KMS-11 (cell line): Measurements from ENCODE around the gene IQGAP2.

Experiments
- H2AFZ ChIP-seq: fragments of 200-600 bp; sonication (generic); 2 replicates; pipeline ENCODE4 v1.6.1; 2016; ENCODE audit warnings: antibody characterized with exemption, mixed run types, low read depth
- H3K27ac ChIP-seq: fragments of 200-600 bp; sonication (generic); 2 replicates; pipeline ENCODE4 v1.6.1; 2016; ENCODE audit warnings: mild to moderate bottlenecking, mixed run types
- H3K27me3 ChIP-seq: fragments of 200-600 bp; sonication (generic); 2 replicates; pipeline ENCODE4 v1.6.1; 2017; ENCODE audit warnings: mild to moderate bottlenecking, low read depth, mixed run types, moderate library complexity; ENCODE audit not compliant: insufficient read depth
- H3K36me3 ChIP-seq: fragments of 200-600 bp; sonication (generic); 2 replicates; pipeline ENCODE4 v1.6.1; 2017; ENCODE audit warnings: mild to moderate bottlenecking, mixed run types; ENCODE audit not compliant: insufficient read depth
- H3K4me1 ChIP-seq: fragments of 200-600 bp; sonication (generic); 2 replicates; pipeline ENCODE4 v1.6.1; 2016; ENCODE audit warnings: mild to moderate bottlenecking, low read depth, mixed run types; ENCODE audit not compliant: poor library complexity, severe bottlenecking
- H3K4me2 ChIP-seq: fragments of 200-600 bp; sonication (generic); 2 replicates; pipeline ENCODE4 v1.7.0; 2016; ENCODE audit warnings: mild to moderate bottlenecking, mixed run types
- H3K4me3 ChIP-seq: fragments of 200-600 bp; sonication (generic); IDR thresholded peaks from 2 replicates; pipeline ENCODE4 v1.6.1; 2017; ENCODE audit warnings: low read depth, low read length, mixed read lengths; ENCODE audit not compliant: insufficient read depth
- H3K79me2 ChIP-seq: fragments of 200-600 bp; sonication (generic); 2 replicates; pipeline ENCODE4 v1.6.1; 2016; ENCODE audit warnings: low read depth, mixed run types; ENCODE audit not compliant: insufficient read depth
- H3K9ac ChIP-seq: fragments of 200-600 bp; sonication (generic); 2 replicates; pipeline ENCODE4 v1.6.1; 2016; ENCODE audit warnings: mild to moderate bottlenecking, mixed run types
- H4K20me1 ChIP-seq: fragments of 200-600 bp; sonication (generic); 2 replicates; pipeline ENCODE4 v1.6.1; 2016; ENCODE audit warnings: mild to moderate bottlenecking, mixed run types; ENCODE audit not compliant: insufficient read depth
- CTCF ChIP-seq: fragments of 200-600 bp; sonication (generic); conservative IDR thresholded peaks from 2 replicates; pipeline ENCODE4 v1.6.1; 2017; ENCODE audit warnings: low read depth, mild to moderate bottlenecking, antibody characterized with exemption, low read length, moderate library complexity, mixed read lengths

The IQGAP2 gene

GRCh38 chr5:76638479-76638878 is 235.4 kb downstream of the IQGAP2 start:
- peak overlapping the region; percentile 66 for H3K27ac ChIP-seq
- H3K4me1 ChIP-seq = peaks cover 54% of the 10 kb centered on the region
- peak overlapping the region; percentile 98 for H3K4me2 ChIP-seq
- H3K36me3 ChIP-seq = peaks cover 7% of the 10 kb centered on the region; the same call in 1 of the 2 replicates
- TF ChIP-seq CTCF = no peak
- no peaks in the 10 kb centered on the region for H3K27me3 ChIP-seq
- H3K9ac ChIP-seq = peak overlapping the region; percentile 35; the same call in 1 of the 2 replicates
- no peak overlapping the region for H3K4me3 ChIP-seq
- H3K79me2 ChIP-seq = no peaks in the 10 kb centered on the region
- H2AFZ ChIP-seq = no peak overlapping the region
- H4K20me1 ChIP-seq = no peaks in the 10 kb centered on the region

- Histone ChIP-seq H3K4me2 (no peak overlapping the region), H3K79me2 (no peaks in the 10 kb centered on the region), H3K4me3 (no peak overlapping the region), H4K20me1 (no peaks in the 10 kb centered on the region), H3K27me3 (no peaks in the 10 kb centered on the region), H3K4me1 (peaks cover 41% of the 10 kb centered on the region), H3K27ac (no peak overlapping the region), H3K36me3 (peaks cover 7% of the 10 kb centered on the region; the same call in 1 of the 2 replicates), H3K9ac (no peak overlapping the region), H2AFZ (no peak overlapping the region)
- peak; percentile 96 for TF ChIP-seq CTCF
Observed at GRCh38 chr5:76641514-76642120, 238.5 kb downstream of the IQGAP2 start.

GRCh38 chr5:76642390-76643040 is 239.4 kb downstream of the IQGAP2 start:
- Histone ChIP-seq H3K79me2 (no peaks in the 10 kb centered on the region), H2AFZ (no peak overlapping the region)
- no peak for TF ChIP-seq CTCF

GRCh38 chr5:76643371-76643770 is 240.3 kb downstream of the IQGAP2 start:
- Histone ChIP-seq H4K20me1 (no peaks in the 10 kb centered on the region), H3K79me2 (no peaks in the 10 kb centered on the region), H3K4me3 (no peak overlapping the region), H3K4me2 (no peak overlapping the region), H3K36me3 (peaks cover 8% of the 10 kb centered on the region; the same call in 1 of the 2 replicates), H3K27ac (no peak overlapping the region), H3K4me1 (peaks cover 23% of the 10 kb centered on the region), H3K9ac (no peak overlapping the region), H2AFZ (no peak overlapping the region), H3K27me3 (no peaks in the 10 kb centered on the region)
- TF ChIP-seq CTCF = no peak

More at GRCh38 chr5:76642390-76643040, 239.4 kb downstream of the IQGAP2 start:
- no peak overlapping the region for H3K9ac ChIP-seq
- H4K20me1 ChIP-seq = no peaks in the 10 kb centered on the region
- no peak overlapping the region for H3K27ac ChIP-seq
- H3K36me3 ChIP-seq = peaks cover 7% of the 10 kb centered on the region; the same call in 1 of the 2 replicates
- no peak overlapping the region for H3K4me2 ChIP-seq
- peaks cover 32% of the 10 kb centered on the region for H3K4me1 ChIP-seq
- no peaks in the 10 kb centered on the region for H3K27me3 ChIP-seq
- no peak overlapping the region for H3K4me3 ChIP-seq
